ENCODE results near the gene TAT.

The TAT gene

GRCh38 chr16:71547168-71547567, 29.7 kb downstream of the TAT start:
- peaks cover 0 to 4% (median 0%) of the 10 kb centered on the region in 5 donors for H3K27me3 ChIP-seq (ENCODE audit: control insufficient read depth in 5 of 5, insufficient read depth in 4 of 5, low read length in 5 of 5)
- no peaks in the 10 kb centered on the region for H3K36me3 ChIP-seq (ENCODE audit: control insufficient read depth in 5 of 5, insufficient read depth in 5 of 5, low read length in 5 of 5)
- no peak overlapping the region for H3K27ac ChIP-seq (ENCODE audit: low read depth, low read length)
- H3K4me3 ChIP-seq (ENCODE audit: low read depth in 1 of 5, low read length in 5 of 5) = no peak overlapping the region
- peaks cover 0 to 4% (median 0%) of the 10 kb centered on the region in 5 donors for H3K4me1 ChIP-seq (ENCODE audit: control insufficient read depth in 5 of 5, insufficient read depth in 5 of 5, low read length in 5 of 5)
- no peaks in the 10 kb centered on the region for H3K9me3 ChIP-seq (ENCODE audit: control insufficient read depth in 5 of 5, low read length in 5 of 5)
- H3K9ac ChIP-seq (ENCODE audit: low read length in 5 of 5) = no peak overlapping the region

GRCh38 chr16:71542377-71542776, 34.5 kb downstream of the TAT start:
- no peaks in the 10 kb centered on the region for H3K9me3 ChIP-seq (ENCODE audit: control insufficient read depth in 5 of 5, low read length in 5 of 5)
- H3K4me3 ChIP-seq (ENCODE audit: low read depth in 1 of 5, low read length in 5 of 5) = peak overlapping the region in 1 of 5 donors; percentile 45
- H3K27me3 ChIP-seq (ENCODE audit: control insufficient read depth in 5 of 5, insufficient read depth in 4 of 5, low read length in 5 of 5) = peaks cover 0 to 5% (median 0%) of the 10 kb centered on the region in 5 donors
- no peaks in the 10 kb centered on the region for H3K36me3 ChIP-seq (ENCODE audit: control insufficient read depth in 5 of 5, insufficient read depth in 5 of 5, low read length in 5 of 5)
- no peak overlapping the region for H3K9ac ChIP-seq (ENCODE audit: low read length in 5 of 5)
- H3K4me1 ChIP-seq (ENCODE audit: control insufficient read depth in 5 of 5, insufficient read depth in 5 of 5, low read length in 5 of 5) = peaks cover 0 to 4% (median 0%) of the 10 kb centered on the region in 5 donors
- H3K27ac ChIP-seq (ENCODE audit: low read depth, low read length) = no peak overlapping the region

- Histone ChIP-seq H3K27me3 (ENCODE audit: control insufficient read depth in 5 of 5, insufficient read depth in 4 of 5, low read length in 5 of 5) (peaks cover 0 to 5% (median 0%) of the 10 kb centered on the region in 5 donors), H3K36me3 (ENCODE audit: control insufficient read depth in 5 of 5, insufficient read depth in 5 of 5, low read length in 5 of 5) (no peaks in the 10 kb centered on the region), H3K9ac (ENCODE audit: low read length in 5 of 5) (no peak overlapping the region), H3K27ac (ENCODE audit: low read depth, low read length) (no peak overlapping the region), H3K4me3 (ENCODE audit: low read depth in 1 of 5, low read length in 5 of 5) (no peak overlapping the region), H3K4me1 (ENCODE audit: control insufficient read depth in 5 of 5, insufficient read depth in 5 of 5, low read length in 5 of 5) (peaks cover 0 to 4% (median 0%) of the 10 kb centered on the region in 5 donors), H3K9me3 (ENCODE audit: control insufficient read depth in 5 of 5, low read length in 5 of 5) (no peaks in the 10 kb centered on the region)
These were observed 39.2 kb downstream of the TAT start for GRCh38 chr16:71537643-71538042.

GRCh38 chr16:71536752-71537499, 40.0 kb downstream of the TAT start:
- Histone ChIP-seq H3K27ac (ENCODE audit: low read depth, low read length) (no peak overlapping the region), H3K36me3 (ENCODE audit: control insufficient read depth in 5 of 5, insufficient read depth in 5 of 5, low read length in 5 of 5) (no peaks in the 10 kb centered on the region), H3K9me3 (ENCODE audit: control insufficient read depth in 5 of 5, low read length in 5 of 5) (no peaks in the 10 kb centered on the region), H3K4me3 (ENCODE audit: low read depth in 1 of 5, low read length in 5 of 5) (no peak overlapping the region), H3K9ac (ENCODE audit: low read length in 5 of 5) (no peak overlapping the region), H3K4me1 (ENCODE audit: control insufficient read depth in 5 of 5, insufficient read depth in 5 of 5, low read length in 5 of 5) (no peaks in the 10 kb centered on the region), H3K27me3 (ENCODE audit: control insufficient read depth in 5 of 5, insufficient read depth in 4 of 5, low read length in 5 of 5) (no peaks in the 10 kb centered on the region)

- Histone ChIP-seq H3K4me3 (ENCODE audit: low read depth in 1 of 5, low read length in 5 of 5) (no peak overlapping the region), H3K27ac (ENCODE audit: low read depth, low read length) (no peak overlapping the region), H3K9ac (ENCODE audit: low read length in 5 of 5) (no peak overlapping the region), H3K4me1 (ENCODE audit: control insufficient read depth in 5 of 5, insufficient read depth in 5 of 5, low read length in 5 of 5) (no peaks in the 10 kb centered on the region), H3K27me3 (ENCODE audit: control insufficient read depth in 5 of 5, insufficient read depth in 4 of 5, low read length in 5 of 5) (peaks cover 0 to 2% (median 0%) of the 10 kb centered on the region in 5 donors), H3K9me3 (ENCODE audit: control insufficient read depth in 5 of 5, low read length in 5 of 5) (no peaks in the 10 kb centered on the region), H3K36me3 (ENCODE audit: control insufficient read depth in 5 of 5, insufficient read depth in 5 of 5, low read length in 5 of 5) (no peaks in the 10 kb centered on the region)
These were observed 44.5 kb downstream of the TAT start for GRCh38 chr16:71532366-71532765.

- no peaks in the 10 kb centered on the region for H3K36me3 ChIP-seq (ENCODE audit: control insufficient read depth in 5 of 5, insufficient read depth in 5 of 5, low read length in 5 of 5)
- no peak overlapping the region for H3K27ac ChIP-seq (ENCODE audit: low read depth, low read length)
- H3K4me1 ChIP-seq (ENCODE audit: control insufficient read depth in 5 of 5, insufficient read depth in 5 of 5, low read length in 5 of 5) = peaks cover 0 to 8% (median 6%) of the 10 kb centered on the region in 5 donors
- H3K9me3 ChIP-seq (ENCODE audit: control insufficient read depth in 5 of 5, low read length in 5 of 5) = no peaks in the 10 kb centered on the region
- H3K4me3 ChIP-seq (ENCODE audit: low read depth in 1 of 5, low read length in 5 of 5) = no peak overlapping the region
- peaks cover 0 to 13% (median 3%) of the 10 kb centered on the region in 5 donors for H3K27me3 ChIP-seq (ENCODE audit: control insufficient read depth in 5 of 5, insufficient read depth in 4 of 5, low read length in 5 of 5)
- no peak overlapping the region for H3K9ac ChIP-seq (ENCODE audit: low read length in 5 of 5)
These were observed 48.0 kb downstream of the TAT start for GRCh38 chr16:71528863-71529262.

GRCh38 chr16:71528257-71528656, 48.6 kb downstream of the TAT start:
- peaks cover 0 to 13% (median 3%) of the 10 kb centered on the region in 5 donors for H3K27me3 ChIP-seq (ENCODE audit: control insufficient read depth in 5 of 5, insufficient read depth in 4 of 5, low read length in 5 of 5)
- H3K4me1 ChIP-seq (ENCODE audit: control insufficient read depth in 5 of 5, insufficient read depth in 5 of 5, low read length in 5 of 5) = peaks cover 0 to 8% (median 6%) of the 10 kb centered on the region in 5 donors
- no peak overlapping the region for H3K4me3 ChIP-seq (ENCODE audit: low read depth in 1 of 5, low read length in 5 of 5)
- no peaks in the 10 kb centered on the region for H3K36me3 ChIP-seq (ENCODE audit: control insufficient read depth in 5 of 5, insufficient read depth in 5 of 5, low read length in 5 of 5)
- H3K9me3 ChIP-seq (ENCODE audit: control insufficient read depth in 5 of 5, low read length in 5 of 5) = no peaks in the 10 kb centered on the region
- no peak overlapping the region for H3K9ac ChIP-seq (ENCODE audit: low read length in 5 of 5)
- H3K27ac ChIP-seq (ENCODE audit: low read depth, low read length) = no peak overlapping the region

GRCh38 chr16:71526111-71526631, 50.7 kb downstream of the TAT start, which contains the start of gene CHST4:
Gene CHST4, plus strand, starts transcription at chr16:71526426. Its CDS starts 10,252 bp downstream, at chr16:71536678.
- Histone ChIP-seq H3K27ac (ENCODE audit: low read depth, low read length) (no peak within 1 kb of the TSS), H3K36me3 (ENCODE audit: control insufficient read depth in 5 of 5, insufficient read depth in 5 of 5, low read length in 5 of 5) (no peaks in the 10 kb centered on the region), H3K27me3 (ENCODE audit: control insufficient read depth in 5 of 5, insufficient read depth in 4 of 5, low read length in 5 of 5) (peaks cover 0 to 13% (median 3%) of the 10 kb centered on the region in 5 donors), H3K9ac (ENCODE audit: low read length in 5 of 5) (no peak within 1 kb of the TSS), H3K4me1 (ENCODE audit: control insufficient read depth in 5 of 5, insufficient read depth in 5 of 5, low read length in 5 of 5) (peaks cover 0 to 8% (median 6%) of the 10 kb centered on the region in 5 donors), H3K9me3 (ENCODE audit: control insufficient read depth in 5 of 5, low read length in 5 of 5) (no peaks in the 10 kb centered on the region), H3K4me3 (ENCODE audit: low read depth in 1 of 5, low read length in 5 of 5) (no peak within 1 kb of the TSS)

- Histone ChIP-seq H3K9me3 (ENCODE audit: control insufficient read depth in 5 of 5, low read length in 5 of 5) (no peaks in the 10 kb centered on the region), H3K4me1 (ENCODE audit: control insufficient read depth in 5 of 5, insufficient read depth in 5 of 5, low read length in 5 of 5) (peaks cover 0 to 8% (median 6%) of the 10 kb centered on the region in 5 donors), H3K27ac (ENCODE audit: low read depth, low read length) (no peak overlapping the region), H3K9ac (ENCODE audit: low read length in 5 of 5) (no peak overlapping the region), H3K27me3 (ENCODE audit: control insufficient read depth in 5 of 5, insufficient read depth in 4 of 5, low read length in 5 of 5) (peaks cover 0 to 13% (median 3%) of the 10 kb centered on the region in 5 donors), H3K4me3 (ENCODE audit: low read depth in 1 of 5, low read length in 5 of 5) (no peak overlapping the region), H3K36me3 (ENCODE audit: control insufficient read depth in 5 of 5, insufficient read depth in 5 of 5, low read length in 5 of 5) (no peaks in the 10 kb centered on the region)
These were observed 52.0 kb downstream of the TAT start for GRCh38 chr16:71524566-71525553.

Data from subcutaneous abdominal adipose tissue (tissue), 5 donors.